HG03139 (cell line): ENCODE measurements around the gene TXNRD1.
A peak's percentile ranks its signal among the peaks of the same experiment; 100 is the strongest.
"Not testable (repeated sequence)": the region's sequence is repeated elsewhere in the genome, so short reads cannot be mapped to it uniquely, and the experiment has no call there.

Source experiments
- ATAC-seq: cut with Tn5 transposase; IDR thresholded peaks from one replicate; pipeline ENCODE4 v1.9.1; 2021; ENCODE audit not compliant: unreplicated experiment

TXNRD1 gene

DNA sequence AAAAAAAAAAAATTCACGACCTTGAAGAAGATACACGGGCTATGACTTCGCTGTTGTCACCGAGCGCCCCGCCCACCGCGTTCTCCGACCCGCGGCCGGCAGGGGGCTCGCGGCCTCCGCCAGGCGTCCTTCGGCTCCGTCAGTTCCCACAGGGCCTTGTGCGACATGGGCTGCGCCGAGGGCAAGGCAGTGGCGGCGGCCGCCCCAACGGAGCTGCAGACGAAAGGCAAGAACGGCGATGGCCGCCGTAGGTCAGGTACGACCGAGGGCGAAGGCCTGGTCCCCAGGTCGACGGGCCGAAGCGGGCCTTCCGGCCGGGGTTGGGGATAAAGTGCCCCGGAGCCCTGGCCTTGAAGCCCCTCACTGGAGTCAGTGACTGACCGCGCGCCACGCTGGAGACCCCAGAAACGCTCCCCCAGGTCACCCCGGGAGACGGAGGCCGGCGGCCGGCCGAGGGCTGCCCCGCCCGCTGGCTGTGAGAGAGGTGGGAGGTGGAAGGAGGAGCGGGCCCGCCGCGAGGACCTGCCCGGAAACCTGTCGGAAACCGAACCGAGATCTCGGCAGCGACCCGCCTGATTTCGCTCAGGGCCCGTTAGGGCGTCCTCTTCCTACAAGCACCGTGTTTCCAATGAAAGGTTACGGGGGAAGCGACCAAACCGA, at the start of gene TXNRD1:
Gene TXNRD1, plus strand, starts transcription at position 142 of the 660 bp plus-strand sequence. Its CDS starts 24 bp downstream, at position 166.
- ATAC-seq, result peak; percentile 93

DNA sequence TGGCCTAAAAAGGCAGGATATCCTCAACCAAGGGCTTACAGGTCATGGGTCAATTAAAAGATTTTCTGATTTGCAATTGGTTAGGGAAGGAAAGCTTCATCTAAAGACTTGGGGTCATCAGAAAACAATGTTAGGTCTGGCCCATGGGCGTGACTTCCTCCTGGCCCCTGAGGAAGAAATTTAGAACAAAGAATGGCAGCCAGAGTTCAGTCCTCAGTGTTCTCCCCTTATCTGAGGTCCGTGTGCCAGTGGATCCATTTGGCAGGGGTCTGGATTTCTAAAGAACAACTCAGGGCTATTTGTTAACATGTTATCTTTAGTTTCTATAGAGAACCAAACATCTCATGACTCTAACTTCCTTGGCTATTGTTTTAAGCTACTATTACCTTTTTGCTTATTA, 49.8 kb upstream of the TXNRD1 start:
- ATAC-seq, result no peak

DNA sequence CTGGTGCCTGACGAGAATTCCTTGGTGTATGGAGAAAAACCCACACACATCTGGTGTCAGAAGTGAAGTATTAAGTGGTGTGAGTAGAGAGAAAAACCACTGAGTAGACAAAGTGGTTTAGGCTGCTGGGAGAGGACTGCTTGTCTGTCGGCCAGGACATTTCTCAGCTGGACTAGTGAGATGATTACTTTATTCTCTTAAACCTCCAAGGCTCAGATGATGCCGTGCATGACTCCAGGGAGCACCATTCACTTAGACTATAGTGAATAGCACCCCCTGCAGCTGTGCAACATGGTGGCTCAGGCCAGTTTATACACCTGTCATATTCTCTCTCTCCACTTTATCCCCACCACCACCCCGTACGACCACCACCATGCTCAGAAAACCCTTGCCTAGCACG, 49.1 kb upstream of the TXNRD1 start:
- ATAC-seq, result no peak

DNA sequence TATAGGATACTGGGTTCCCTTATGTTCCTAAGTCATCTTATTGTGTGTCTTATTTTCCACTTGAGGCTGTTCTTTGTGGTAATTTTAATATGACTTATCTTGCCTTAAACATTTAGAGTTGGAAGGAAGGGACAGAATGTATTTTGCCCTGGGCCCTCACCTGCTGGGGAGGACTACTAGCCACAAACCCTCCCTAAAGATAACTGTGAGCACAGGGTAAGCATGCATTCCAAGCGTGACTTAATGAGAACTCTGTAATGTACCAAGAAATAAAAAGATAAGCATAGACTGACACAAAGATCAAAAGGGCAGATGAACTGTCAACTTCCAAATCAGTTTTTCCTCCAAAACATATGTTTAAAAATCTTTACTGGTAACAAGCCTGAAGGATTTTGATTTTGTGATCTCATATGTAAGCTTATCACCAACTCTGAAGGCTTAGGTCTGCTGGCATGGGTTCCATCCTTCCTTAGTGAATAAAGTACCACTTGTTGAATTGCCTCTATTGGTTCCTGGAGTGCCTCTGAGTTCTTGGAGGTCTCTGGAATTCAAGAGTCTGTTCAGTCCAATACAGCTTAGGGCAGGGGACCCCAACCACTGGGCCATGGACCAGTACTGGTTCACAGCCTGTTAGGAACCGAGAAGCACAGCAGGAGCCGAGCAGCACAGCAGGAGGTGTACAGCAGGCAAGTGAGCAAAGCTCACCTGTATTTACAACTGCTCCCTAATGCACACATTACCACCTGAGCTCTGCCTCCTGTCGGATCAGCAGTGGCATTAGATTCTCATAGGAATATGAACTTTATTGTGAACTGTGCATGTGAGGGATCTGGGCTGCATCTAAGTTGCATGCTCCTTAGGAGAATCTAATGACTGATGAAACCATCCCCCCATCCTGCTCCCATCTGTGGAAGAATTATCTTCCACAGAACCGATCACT, 47.8 kb upstream of the TXNRD1 start:
- ATAC-seq, result no peak

DNA sequence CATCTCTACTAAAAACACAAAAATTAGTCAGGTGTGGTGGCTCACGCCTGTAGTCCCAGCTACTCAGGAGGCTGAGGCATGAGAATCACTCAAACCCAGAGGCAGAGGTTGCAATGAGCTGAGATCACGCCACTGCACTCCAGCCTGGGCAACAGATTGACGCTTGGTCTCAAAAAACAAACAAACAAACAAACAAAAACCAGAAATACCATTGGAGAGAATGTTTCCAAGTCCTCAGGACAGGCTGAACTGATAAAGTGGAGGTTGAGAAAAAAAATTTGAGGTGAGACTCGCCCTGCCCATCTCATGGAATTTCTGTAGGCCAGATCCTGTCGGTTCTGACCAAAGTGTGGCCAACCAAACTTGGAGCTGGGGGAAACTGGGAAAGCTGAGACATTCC, 47.0 kb upstream of the TXNRD1 start:
- no peak for ATAC-seq

DNA sequence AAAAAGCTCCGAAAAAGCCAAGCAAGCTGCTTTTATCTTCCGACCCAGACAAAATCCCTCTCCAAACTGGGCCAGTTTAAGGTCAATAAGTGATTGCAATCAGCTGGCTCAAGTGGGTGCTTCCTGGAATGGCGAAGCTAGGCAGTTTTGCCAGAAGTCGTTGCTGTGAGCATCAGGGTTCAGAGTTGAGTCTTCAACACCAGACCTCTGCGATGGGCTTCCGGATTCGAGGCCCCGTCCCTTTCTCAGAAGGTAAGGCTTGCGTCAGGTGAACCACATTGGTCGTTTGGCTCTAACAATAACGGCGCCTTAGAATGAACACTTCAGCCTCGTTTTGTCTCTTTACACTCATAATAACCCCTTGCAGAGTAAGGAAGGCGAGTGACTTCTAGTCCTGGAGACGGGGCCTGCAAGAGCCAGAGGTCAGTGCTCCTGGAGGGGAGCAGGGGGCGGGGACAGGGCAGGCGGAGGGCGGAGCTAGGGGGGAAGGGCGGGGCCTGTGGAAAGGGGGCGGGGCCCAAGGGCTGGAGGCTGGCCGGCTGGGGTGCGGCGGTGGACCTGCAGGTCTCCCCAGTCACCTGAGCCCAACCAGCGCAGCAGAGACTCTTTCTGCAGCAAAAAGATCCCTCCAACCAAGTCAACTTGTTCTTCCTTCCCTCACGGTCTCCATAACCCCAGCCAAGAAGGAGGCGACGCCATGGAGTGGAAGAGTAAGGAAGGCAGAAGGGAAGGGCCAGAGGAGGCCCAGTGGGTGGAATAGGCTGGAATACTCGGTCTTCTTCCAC, 43.6 kb upstream of the TXNRD1 start:
- no peak for ATAC-seq

DNA sequence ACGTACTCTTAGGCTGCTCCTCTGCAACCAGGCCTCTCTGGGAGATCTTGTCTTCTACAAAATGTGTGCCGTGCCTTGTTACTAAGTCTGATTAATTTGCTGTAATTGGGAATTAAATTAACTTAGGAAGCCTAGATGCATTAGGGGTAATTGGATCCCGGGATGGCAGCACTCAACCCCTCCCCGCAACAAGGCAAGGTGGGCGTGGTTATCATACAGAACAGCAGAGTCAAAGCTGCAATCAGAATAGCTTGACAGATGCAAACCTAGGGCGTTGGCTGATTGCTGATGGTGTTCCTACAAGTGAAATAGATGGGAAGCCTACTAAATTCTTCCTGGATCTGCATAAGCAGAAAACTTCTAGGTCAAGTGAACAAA, 43.0 kb upstream of the TXNRD1 start:
- no peak for ATAC-seq

DNA sequence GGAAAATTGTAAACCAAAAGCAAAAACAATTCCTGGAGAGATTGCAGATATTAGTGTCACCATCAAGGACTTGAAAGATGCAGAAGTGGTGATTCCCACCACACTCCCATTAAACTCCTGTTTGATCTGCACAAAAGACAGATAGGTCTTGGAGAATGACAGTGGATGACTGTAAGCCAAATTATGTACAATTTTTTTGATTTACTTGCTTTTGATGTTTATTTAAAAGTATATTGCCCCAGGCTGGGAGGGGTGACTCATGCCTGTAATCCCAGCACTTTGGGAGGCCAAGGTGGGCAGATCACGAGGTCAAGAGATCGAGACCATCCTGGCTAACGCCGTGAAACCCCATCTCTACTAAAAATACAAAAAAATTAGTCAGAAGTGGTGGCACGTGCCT, 41.8 kb upstream of the TXNRD1 start:
- ATAC-seq, result not testable (repeated sequence)

DNA sequence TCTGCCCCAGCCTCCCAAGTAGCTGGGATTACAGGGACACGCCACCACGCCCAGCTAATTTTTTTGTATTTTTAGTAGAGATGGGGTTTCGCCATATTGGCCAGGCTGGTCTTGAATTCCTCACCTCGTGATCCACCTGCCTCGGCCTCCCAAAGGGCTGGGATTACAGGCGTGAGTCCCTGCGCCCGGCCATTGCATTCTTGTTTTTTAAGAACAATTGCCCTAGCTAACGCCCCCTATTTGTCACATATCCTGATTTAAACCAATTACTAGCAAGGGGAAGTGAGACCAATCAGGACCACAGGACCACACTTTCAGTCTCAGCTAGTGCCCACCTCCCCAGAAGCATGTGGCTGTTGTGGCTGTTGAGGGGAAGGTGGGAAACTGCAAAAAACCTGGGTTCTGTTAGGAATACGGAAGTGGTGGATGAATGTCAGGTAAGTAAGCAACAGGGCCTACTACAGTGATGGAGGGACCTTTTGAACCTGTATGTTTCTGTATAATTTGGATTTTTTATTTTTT, 39.8 kb upstream of the TXNRD1 start:
- no peak for ATAC-seq

DNA sequence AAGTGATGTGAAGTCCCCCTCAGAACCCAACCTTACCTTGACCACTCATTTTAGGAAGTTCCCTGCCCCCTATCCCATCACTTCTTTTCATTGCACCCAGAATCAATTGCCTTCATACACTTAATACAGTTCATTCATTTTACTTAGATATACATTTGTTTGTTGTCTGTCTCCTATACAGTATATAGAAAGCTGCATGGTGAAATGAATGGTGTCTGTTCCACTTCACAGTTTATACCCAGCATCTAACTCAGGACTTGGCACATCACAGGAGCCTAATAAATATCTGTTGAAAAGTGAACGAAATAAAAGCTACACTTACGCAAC, 38.3 kb upstream of the TXNRD1 start:
- no peak for ATAC-seq

DNA sequence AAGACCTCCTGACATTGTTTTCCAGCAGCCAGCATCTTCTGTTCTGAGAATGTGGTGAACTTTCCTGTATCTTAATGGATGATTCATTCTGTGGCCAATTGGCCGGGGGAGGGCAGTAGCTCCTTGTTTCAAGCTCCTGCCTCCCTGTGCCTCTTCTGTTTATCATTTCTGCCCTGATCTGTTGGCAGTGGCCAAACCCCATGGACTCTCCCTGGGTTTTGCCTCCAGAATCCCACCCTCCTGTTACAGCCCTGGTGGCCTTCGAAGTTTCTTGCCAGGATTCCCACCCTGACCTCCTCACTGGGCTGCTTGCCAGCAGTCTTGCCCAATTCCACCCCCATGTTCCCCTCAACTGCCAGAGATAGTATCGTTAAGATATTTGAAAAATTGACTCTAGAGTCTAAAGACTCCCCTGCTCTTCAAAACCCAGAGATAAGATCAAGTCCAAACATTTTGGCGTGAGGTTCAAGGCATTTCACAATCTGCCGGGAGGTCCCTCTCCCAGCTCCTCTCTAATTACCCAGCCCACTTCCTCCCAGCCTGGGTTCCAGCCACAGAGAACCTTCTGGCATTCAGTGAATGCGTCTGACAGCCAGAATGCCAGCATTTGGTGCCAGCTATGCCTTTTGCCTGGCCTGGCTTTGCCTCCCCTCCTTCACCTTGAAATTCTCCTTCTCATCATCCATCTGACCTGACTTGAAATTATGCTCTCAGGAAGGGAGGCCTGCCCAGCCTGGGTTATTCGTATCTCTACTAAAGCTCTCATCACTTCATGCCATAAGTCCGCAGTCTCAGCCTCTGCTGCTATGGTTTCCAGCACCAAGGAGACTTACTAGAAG, 37.7 kb upstream of the TXNRD1 start:
- no peak for ATAC-seq

DNA sequence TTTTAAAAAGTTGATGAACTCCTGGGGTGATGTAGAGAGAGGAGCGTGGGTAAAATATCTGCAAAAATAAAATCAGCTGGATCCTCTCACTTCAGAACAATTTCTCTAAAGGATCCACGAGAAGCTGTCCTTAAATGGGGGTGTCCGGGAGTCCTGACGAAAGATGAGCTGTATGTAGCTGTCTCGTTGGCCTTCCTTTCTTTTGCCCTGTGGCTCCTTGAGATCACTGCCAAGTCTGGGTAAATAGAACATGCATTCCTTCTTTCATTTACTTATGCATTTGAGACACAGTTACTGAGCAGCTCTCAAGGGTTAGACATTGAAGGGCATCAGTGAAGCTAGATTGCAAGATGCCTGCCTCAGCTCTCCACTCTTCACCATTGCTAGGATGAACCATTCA, 35.2 kb upstream of the TXNRD1 start:
- no peak for ATAC-seq

DNA sequence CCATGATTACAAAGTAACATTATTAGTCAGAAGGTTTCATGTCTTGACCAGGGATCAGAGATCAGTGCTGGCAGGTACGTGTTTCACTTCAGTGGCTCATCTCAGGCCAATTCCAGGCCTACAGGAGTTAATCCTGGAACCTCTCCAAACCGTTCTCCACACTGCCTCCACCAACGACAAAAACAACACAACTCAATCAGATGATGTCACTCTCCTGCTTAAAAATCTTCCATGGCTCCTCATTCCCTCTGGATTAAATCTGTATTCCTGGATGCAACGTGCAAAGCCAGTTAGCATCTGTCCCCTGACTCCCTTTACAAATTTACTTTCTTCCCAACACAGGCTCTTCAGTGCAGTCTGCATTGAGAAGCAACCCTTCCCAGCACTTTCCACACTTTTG, 34.3 kb upstream of the TXNRD1 start:
- no peak for ATAC-seq

DNA sequence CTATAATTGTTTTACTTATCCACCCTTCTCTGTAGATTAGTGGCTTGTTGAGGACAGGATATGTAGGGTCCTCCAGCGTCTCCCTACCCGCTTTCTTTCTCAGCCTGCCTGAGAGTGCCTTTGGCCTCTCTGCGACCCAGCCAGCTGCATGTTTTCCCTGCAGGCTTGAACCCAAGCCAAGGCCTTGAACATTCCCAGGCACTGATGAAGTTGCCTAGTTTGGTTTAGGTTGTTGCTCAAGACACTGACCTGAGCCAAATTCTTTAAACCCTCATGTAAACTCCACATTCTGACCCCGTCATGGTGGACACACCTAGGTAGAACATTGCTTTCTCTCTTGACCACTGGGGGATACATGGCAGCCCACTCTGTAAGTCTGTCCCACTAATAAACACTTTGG, 33.4 kb upstream of the TXNRD1 start:
- ATAC-seq, result no peak

DNA sequence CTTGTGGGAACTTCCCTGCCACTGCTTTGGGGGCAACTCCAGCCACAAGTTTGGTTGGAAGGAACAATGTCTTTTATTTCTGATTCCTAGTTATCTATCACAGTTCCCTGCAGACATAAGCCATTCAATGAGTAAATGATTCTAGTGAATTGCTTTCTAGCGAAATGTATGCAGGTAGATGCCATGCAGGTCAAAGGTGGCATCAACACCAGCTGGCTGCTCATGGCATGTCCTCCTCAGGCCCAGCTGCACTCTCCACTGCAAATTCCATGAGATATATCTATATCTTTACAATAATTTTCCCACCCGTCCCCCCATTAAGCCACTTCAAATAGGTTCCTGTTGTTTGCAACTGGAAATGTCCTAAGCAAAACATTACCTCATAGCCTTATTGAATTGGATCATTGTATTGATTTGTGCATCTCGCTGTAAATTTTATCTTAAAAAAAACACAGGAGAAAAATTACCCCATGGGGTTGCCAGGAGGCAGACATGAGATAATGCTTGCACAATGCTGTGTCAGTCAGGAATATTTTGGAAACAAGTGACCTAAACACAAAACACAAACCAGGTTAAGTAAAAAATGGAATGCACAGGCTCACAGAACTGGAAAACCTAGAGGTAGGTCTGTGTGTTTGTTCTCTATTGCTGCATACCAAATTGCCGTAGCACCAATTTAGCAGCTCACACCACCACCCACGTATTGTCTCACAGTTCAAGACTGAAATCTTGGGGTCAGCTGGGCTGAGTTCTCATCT, 32.8 kb upstream of the TXNRD1 start:
- no peak for ATAC-seq

DNA sequence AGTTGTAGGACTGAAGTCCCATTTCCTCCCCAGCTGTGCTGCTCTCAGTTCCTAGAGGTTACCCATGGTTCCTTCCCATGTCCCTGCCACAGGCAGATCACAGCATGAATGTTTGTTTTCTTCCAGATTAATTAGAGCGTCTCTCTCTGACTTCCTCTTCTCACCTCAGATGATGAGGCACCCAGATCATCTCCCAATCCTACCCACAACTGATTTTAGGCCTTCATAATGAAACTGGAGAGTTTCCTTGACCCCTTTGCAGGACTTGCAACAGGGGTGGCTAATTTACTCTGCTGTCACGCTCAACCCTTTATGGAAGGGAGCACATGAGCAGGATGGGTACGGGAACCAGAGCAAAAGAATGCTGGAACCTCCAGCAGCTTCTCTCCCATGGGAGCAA, 32.1 kb upstream of the TXNRD1 start:
- no peak for ATAC-seq

DNA sequence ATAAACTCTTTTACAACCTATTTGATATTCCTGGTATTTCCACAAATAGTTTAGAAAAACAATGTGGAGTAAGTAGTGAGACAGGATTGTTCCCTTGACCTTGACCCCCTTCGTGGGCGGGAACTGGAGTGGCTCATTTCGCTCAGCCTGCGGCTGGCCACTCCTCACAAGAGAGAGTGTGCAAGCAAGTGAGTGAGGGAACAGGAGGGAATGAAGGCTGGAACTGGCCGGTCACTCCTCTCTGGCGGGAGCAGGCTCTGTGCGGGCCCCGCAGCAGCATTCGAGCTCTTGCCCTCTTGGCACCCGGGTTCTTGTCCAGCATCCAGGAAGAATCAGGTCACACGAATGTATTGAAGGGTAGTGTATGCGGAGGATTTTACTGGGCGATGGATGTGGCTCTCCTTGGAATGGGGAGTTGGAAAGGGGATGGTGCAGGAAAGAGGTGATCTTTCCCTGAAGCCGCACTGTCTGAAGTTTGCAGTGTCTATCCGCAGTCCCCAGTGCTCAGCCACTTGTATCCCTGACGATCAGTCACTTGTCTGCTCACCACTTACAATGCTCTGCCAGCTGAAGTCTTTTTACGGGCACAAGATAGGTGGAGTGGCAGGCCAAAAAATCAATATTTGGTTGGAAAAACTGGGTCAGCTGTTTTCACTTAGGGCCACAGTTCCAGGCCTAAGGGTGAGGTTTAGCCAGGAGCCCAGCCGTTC, 28.0 kb upstream of the TXNRD1 start:
- no peak for ATAC-seq

DNA sequence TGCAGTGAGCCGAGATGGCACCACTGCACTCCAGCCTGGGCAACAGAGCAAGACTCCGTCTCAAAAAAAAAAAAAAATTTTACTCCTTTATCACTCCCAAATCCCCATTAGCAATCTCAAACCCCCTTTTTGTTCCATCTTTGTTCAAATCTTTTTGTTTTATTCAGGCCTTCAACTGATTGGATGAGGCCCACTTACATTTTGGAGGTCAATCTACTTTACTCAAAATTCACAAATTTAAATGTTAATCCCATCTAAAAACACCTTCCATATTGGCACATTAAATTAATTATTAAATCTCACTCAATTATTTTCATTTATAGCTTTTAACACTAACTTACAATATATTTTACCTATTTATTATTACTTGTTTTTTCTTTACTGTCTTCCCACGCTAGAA, 27.0 kb upstream of the TXNRD1 start:
- ATAC-seq, result no peak

DNA sequence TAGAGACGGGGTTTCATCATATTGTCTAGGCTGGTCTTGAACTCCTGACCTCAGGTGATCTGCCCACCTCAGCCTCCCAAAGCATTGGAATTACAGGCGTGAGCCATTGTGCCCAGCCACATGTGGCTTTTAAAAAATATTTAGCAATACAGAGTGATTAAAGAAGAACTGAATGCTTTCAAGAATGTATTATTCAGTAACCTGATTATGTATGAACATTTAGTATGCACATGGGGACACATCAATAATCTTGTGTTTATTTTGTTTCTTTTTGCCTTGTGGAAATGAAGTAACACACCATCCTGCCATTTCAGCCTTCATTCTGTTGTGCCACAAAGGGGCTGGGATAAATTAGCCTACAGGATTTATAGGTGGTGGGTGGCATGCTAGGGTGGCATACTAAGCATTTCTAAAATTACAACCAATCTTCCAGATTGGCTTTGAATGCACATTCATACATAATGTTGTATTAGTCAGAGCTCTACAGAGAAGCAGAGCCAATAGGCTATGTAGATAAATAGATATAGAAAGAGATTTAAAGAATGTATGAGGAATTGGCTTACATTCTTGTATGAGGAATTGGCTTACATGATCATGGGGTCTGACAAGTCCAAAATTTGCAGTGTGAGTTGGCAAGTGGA, 25.5 kb upstream of the TXNRD1 start:
- no peak for ATAC-seq
